ENCODE measurements around the gene SEL1L2.

SEL1L2 gene

GRCh38 chr20:13909067-13909466 lies 81.3 kb downstream of the SEL1L2 start:
- H3K9ac ChIP-seq = no peak overlapping the region
- no peak overlapping the region for H3K4me3 ChIP-seq (ENCODE audit: low read depth, low read length)
- no peak for TF ChIP-seq CTCF (IDR thresholded peaks at IDR 0.05)
- no peaks in the 10 kb centered on the region for H3K36me3 ChIP-seq (ENCODE audit: control insufficient read depth, insufficient read depth, low read length)
- H3K4me2 ChIP-seq (ENCODE audit: low read length) = no peak overlapping the region
- H3K27ac ChIP-seq = no peak overlapping the region
- H3K4me1 ChIP-seq = no peaks in the 10 kb centered on the region
- no peaks in the 10 kb centered on the region for H3K9me3 ChIP-seq (ENCODE audit: control insufficient read depth, low read length)
- no peaks in the 10 kb centered on the region for H3K27me3 ChIP-seq (ENCODE audit: control insufficient read depth, insufficient read depth, low read length)
- H3K79me2 ChIP-seq = no peaks in the 10 kb centered on the region
- no peak overlapping the region for H2AFZ ChIP-seq

- no peaks in the 10 kb centered on the region for H3K36me3 ChIP-seq (ENCODE audit: control insufficient read depth, insufficient read depth, low read length)
- no peaks in the 10 kb centered on the region for H3K79me2 ChIP-seq
- H3K27me3 ChIP-seq (ENCODE audit: control insufficient read depth, insufficient read depth, low read length) = no peaks in the 10 kb centered on the region
- H2AFZ ChIP-seq = no peak overlapping the region
- H3K27ac ChIP-seq = no peak overlapping the region
- H3K4me3 ChIP-seq (ENCODE audit: low read depth, low read length) = no peak overlapping the region
- no peaks in the 10 kb centered on the region for H3K4me1 ChIP-seq
- H3K9ac ChIP-seq = no peak overlapping the region
- H3K9me3 ChIP-seq (ENCODE audit: control insufficient read depth, low read length) = no peaks in the 10 kb centered on the region
- no peak overlapping the region for H3K4me2 ChIP-seq (ENCODE audit: low read length)
- TF ChIP-seq CTCF (IDR thresholded peaks at IDR 0.05) = no peak
Measured at GRCh38 chr20:13904766-13905165, 85.6 kb downstream of the SEL1L2 start.

GRCh38 chr20:13900496-13900895 lies 89.9 kb downstream of the SEL1L2 start:
- no peak overlapping the region for H3K4me2 ChIP-seq (ENCODE audit: low read length)
- no peak overlapping the region for H3K9ac ChIP-seq
- H3K27me3 ChIP-seq (ENCODE audit: control insufficient read depth, insufficient read depth, low read length) = no peaks in the 10 kb centered on the region
- H3K9me3 ChIP-seq (ENCODE audit: control insufficient read depth, low read length) = no peaks in the 10 kb centered on the region
- H3K79me2 ChIP-seq = no peaks in the 10 kb centered on the region
- no peaks in the 10 kb centered on the region for H3K36me3 ChIP-seq (ENCODE audit: control insufficient read depth, insufficient read depth, low read length)
- no peak overlapping the region for H2AFZ ChIP-seq
- H3K4me1 ChIP-seq = no peaks in the 10 kb centered on the region
- no peak for TF ChIP-seq CTCF (IDR thresholded peaks at IDR 0.05)
- H3K4me3 ChIP-seq (ENCODE audit: low read depth, low read length) = no peak overlapping the region
- H3K27ac ChIP-seq = no peak overlapping the region

- H3K9ac ChIP-seq = no peak overlapping the region
- H3K4me2 ChIP-seq (ENCODE audit: low read length) = no peak overlapping the region
- H3K4me1 ChIP-seq = no peaks in the 10 kb centered on the region
- H3K9me3 ChIP-seq (ENCODE audit: control insufficient read depth, low read length) = no peaks in the 10 kb centered on the region
- no peak for TF ChIP-seq CTCF (IDR thresholded peaks at IDR 0.05)
- H3K36me3 ChIP-seq (ENCODE audit: control insufficient read depth, insufficient read depth, low read length) = no peaks in the 10 kb centered on the region
- H3K27me3 ChIP-seq (ENCODE audit: control insufficient read depth, insufficient read depth, low read length) = no peaks in the 10 kb centered on the region
- H3K27ac ChIP-seq = no peak overlapping the region
- no peak overlapping the region for H2AFZ ChIP-seq
- no peaks in the 10 kb centered on the region for H3K79me2 ChIP-seq
- H3K4me3 ChIP-seq (ENCODE audit: low read depth, low read length) = no peak overlapping the region
Measured at GRCh38 chr20:13898012-13898612, 92.3 kb downstream of the SEL1L2 start.

GRCh38 chr20:13891575-13891974 lies 98.8 kb downstream of the SEL1L2 start:
- Histone ChIP-seq H3K9me3 (ENCODE audit: control insufficient read depth, low read length) (no peaks in the 10 kb centered on the region), H3K4me3 (ENCODE audit: low read depth, low read length) (no peak overlapping the region), H3K79me2 (no peaks in the 10 kb centered on the region), H3K9ac (no peak overlapping the region), H3K27me3 (ENCODE audit: control insufficient read depth, insufficient read depth, low read length) (no peaks in the 10 kb centered on the region), H3K4me2 (ENCODE audit: low read length) (no peak overlapping the region), H2AFZ (no peak overlapping the region), H3K4me1 (no peaks in the 10 kb centered on the region), H3K36me3 (ENCODE audit: control insufficient read depth, insufficient read depth, low read length) (no peaks in the 10 kb centered on the region), H3K27ac (no peak overlapping the region)
- no peak for TF ChIP-seq CTCF (IDR thresholded peaks at IDR 0.05)
